GM18517 (cell line): Measurements from ENCODE around the gene ANO6.

ENCODE experiments used
- ATAC-seq: cut with Tn5 transposase; IDR thresholded peaks from one replicate; pipeline ENCODE4 v1.9.1; 2021; ENCODE audit warnings: mild to moderate bottlenecking, moderate library complexity; ENCODE audit not compliant: unreplicated experiment

The ANO6 gene

GRCh38 chr12:45209784-45210183 lies 6.1 kb upstream of the ANO6 start:
- ATAC-seq = no peak

DNA sequence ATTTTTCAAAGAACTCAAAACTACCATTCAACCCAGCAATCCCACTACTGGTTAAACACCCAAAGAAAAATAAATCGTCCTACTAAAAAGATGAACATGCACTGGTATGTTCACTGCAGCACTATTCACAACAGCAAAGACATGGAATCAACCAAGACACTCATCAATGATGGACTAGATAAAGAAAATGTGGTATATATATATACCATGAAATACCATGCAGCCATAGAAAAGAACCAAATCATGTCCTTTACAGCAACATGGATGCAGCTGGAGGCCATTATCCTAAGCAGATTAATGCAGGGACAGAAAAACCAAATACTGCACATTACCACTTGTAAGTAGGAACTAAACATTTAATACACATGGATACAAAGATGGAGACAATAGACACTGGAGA lies 3.8 kb upstream of the ANO6 start:
- no peak for ATAC-seq

DNA sequence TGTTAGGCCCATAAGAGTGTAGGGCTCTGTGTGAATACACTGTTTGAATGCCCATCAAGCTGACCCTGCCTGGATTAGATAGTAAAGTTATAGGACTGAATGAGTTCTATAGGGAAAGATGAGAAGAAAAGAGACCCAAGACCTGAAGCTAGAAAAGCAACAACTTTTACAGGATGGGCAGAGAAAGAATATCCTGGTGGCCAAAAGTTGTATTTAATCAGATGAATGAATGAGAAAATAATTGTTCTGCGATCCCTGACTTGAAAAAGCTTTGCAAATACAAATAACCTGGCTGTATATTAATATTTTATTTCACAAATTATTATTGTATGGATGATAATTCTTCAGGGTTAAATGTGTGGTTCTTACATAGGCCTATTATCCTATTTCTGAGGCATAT lies 2.8 kb upstream of the ANO6 start:
- ATAC-seq = no peak

DNA sequence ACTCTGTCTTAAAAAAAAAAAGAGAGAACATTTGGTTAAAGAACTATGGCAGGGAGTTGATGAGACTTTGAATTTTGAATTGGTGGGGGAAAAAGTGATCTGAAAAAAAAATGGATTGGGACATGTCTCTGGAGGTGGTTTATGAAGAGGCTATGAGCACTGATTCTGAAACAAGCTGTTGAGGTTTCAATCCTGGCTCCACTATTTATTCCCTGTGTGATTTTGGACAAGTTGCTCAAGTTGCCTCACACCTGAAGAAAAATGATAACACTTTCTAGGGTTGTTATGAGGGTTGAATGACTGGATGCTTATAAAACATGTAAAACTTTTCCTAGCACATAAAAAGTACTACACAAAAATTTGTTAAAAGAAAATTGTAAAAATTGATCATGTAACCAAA lies 1.8 kb upstream of the ANO6 start:
- ATAC-seq = no peak

DNA sequence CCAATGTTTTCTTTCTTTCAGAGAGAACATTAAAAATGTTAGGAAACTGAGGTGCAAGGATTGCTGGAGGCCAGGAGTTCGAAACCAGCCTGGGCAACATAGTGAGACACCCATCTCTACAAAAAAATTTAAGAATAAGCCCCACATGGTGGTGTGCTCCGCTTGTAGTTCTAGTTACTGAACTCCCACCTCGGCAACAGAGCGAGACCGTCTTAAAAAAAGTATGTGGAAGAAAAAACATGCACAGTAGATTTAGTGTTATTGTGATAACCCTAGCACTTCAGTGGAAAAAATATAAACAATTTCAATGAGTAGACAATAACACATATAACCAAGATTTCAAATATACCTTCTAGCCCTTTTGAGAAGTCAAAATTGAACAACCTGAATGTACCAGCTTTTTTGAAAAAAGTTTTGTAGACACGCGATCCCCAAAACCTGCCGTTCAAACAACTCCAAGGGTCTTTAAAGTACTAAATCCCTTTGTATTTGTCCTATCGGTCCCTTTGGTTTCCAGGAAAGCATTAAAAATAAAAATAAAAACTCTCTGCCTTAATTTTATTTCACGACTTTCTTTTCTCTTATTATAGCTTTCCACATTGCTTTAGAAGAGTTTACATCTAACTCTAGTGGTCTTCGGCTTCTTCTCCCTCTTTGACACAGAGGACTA lies 1.0 kb upstream of the ANO6 start:
- ATAC-seq = no peak

- peak; percentile 43 for ATAC-seq
Measured at GRCh38 chr12:45216230-45216982, 511 bp downstream of the ANO6 start.

- ATAC-seq = no peak
Measured at GRCh38 chr12:45216983-45217485, 1.1 kb downstream of the ANO6 start.

GRCh38 chr12:45217846-45218245 lies 2.0 kb downstream of the ANO6 start:
- ATAC-seq = no peak

- no peak for ATAC-seq
Measured at GRCh38 chr12:45219621-45220020, 3.7 kb downstream of the ANO6 start.

- no peak for ATAC-seq
Measured at GRCh38 chr12:45220363-45220931, 4.6 kb downstream of the ANO6 start.

GRCh38 chr12:45220969-45221368 lies 5.1 kb downstream of the ANO6 start:
- no peak for ATAC-seq

DNA sequence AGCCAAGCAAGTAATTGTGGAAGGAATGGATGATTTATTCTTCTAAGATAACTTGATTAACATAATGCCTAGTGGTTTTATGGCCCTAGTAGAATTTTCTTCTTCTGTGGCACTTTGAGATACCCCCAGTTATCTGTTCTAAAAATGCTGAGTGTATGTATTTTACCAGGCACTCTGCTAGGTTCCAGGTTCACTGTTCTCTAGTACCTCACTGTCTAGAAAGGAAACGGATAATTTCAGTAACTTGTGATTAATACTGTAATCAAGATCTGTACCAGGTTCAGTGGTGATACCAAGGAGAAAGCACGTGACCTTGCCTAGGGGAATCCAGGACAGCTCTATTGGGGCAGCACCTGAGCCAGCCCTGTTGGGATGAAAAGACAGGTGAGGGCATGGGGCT lies 8.0 kb downstream of the ANO6 start:
- no peak for ATAC-seq

GRCh38 chr12:45224311-45224710 lies 8.4 kb downstream of the ANO6 start:
- ATAC-seq = no peak

DNA sequence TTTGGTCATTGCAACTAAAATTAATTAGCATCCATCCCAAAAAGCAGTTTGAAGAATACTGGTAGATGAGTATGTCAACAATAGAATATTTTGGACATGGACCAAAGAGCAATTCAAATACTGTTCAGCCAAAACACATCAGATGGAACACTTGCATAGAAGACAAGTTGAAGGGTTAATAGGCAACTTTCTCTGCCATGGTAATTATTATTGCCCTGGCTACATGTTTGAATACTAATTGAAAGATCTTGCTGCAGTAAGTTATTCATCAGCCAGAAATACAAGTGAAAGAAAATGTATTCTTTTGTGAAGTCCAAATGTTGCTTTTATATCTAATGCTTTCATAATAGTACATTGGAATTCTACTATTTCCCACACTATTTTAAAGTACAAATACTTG lies 10.1 kb downstream of the ANO6 start:
- no peak for ATAC-seq

DNA sequence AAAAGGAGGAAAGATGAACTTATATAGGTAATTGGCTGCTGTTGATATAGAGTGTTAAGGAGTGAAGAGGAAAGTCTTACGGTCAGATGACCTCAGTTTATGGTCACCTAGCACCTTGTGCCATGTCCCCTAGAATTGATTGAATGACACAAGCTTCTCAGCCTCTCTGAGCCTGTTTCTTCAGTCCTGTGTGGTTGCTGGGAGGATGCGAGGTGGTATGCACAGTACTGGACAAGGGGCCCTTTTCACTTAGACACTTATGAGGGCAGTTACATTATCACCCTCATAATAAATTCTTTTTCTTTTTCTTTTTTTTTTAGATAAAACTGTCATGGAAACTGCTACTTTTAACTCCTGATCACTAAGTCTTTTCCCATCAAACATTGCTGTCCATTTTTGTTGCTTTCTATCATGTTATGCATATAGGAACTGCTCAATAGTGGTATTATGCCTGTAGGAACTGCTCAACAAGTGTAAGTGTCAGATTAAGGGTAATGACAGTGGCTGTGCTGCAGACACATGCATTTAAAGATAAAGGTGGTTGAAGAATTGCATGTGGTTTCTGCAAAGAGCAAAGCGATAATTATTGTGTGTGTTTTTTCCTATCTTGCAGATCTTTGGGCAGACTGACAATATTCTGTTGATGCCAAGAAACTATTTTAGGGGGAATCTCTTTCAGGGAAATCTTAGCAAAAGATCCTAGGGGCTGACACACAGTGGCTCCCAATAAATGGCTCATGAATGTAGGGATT lies 11.6 kb downstream of the ANO6 start:
- no peak for ATAC-seq

DNA sequence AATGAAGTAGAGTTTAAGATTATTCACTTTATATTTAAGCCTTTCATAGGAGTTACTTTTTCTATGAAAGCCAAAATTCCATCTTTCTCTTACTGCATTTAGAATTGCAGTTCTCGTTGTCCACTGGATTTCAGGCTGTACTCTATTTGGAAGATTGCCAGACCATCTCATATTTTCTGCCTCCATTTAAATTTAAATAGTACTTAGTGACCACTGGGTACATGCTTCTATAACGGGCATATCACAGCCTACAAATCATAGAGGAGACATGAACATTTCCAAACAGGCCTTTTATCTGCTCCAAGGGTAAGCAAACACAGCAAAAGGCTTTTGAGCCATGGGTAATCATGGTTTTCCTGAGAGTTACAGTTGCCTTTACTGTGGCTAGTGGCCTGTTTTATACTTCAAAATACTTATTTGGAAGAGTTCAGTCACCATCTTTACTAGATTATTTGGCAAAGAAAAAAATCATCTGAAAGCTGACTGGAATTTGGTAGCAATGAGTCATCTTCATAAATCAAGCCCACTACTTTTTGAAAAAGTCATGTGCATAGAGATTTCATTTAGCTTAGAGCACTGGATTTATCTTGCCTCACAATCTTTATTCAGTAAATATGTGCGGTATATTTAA lies 15.7 kb downstream of the ANO6 start:
- no peak for ATAC-seq

DNA sequence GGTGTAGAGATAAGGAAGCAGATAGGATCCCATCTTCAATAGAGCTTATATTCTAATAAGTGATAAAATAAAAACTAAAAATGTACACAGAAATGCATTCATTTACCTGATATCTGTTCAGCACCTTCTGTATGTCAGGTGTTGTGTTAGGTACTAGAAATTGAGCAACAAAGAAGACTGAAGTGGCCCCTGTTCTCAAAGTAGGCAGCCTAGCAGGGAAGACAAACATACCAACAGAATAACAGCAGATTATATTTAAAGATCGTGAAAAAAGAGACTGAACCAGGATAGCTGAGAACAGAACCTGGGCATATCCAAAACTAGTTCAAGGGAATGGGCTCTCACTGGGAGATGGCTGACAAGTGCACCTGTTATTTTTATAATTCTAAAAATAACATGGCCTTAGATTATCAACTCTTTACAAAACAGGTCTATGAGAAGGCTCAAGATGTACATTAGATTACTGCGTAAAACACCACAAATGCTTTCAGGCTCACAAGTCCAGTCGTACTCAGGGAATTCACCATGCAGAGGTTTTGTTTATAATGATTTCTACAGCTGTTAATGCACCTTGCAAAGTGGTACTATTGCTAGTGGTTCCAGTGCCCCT lies 16.4 kb downstream of the ANO6 start:
- no peak for ATAC-seq

DNA sequence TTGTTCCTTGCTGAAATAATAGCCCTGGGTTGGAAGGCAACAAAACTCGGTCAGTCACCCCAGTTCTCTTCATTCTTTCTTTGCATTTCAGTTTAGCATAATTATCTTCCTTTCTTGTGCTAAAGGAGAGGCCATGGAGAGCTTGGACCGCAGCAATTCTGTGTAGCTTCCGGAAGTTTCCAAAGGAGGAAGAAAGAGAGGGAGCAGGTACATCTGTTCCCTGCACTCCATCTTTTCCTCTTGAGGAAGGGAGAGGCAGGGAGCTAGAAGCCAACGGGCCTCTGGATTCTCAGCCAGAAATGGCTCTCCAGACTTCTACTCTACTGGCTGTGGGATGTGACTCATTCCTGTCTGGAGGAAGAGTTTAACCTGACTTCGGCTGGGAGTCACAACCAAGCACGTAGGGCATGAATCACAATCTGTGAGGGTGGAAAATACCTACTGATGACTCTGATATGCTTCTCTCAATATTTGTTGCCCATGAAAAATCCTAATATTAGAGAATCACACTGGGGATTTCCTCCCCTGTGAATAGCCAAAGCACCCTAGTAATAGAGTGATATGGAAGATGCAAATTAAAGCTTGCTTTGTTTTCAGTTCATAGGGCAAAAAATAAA lies 17.0 kb downstream of the ANO6 start:
- no peak for ATAC-seq

- no peak for ATAC-seq
Measured at GRCh38 chr12:45234139-45234865, 18.4 kb downstream of the ANO6 start.
